Measurements from ENCODE around the gene GLIS1. TPM values are rescaled to one million over a fixed set of nuclear protein-coding genes. Genes with fewer than 3 reads are reported as not detected.
"Not testable (repeated sequence)": the region's sequence is repeated elsewhere in the genome, so short reads cannot be mapped to it uniquely, and the experiment has no call there.

Gene GLIS1
- total and polyA plus RNA-seq, 2 experiments from 2014 or later, result 0.13 to 1.3 TPM

GRCh38 chr1:53652441-53653199 is 86.3 kb downstream of the GLIS1 start:
- H3K36me3 ChIP-seq (replicated peaks; ENCODE audit: insufficient read depth, low read depth), result no peaks in the 10 kb centered on the region
- no peak for DNase-seq (ENCODE audit: low spot score)
- TF ChIP-seq EZH2 (IDR thresholded peaks at IDR 0.05; ENCODE audit: borderline replicate concordance) (no peak), EZH2phosphoT487 (IDR thresholded peaks at IDR 0.05; ENCODE audit: low read depth, severe bottlenecking, unreplicated experiment) (no peak), CTCF (IDR thresholded peaks at IDR 0.05; ENCODE audit: poor library complexity) (no peak)
- no peak overlapping the region for H3K4me2 ChIP-seq
- H3K9me2 ChIP-seq (replicated peaks; ENCODE audit: insufficient read depth), result no peaks in the 10 kb centered on the region
- no peaks in the 10 kb centered on the region for H3K27me3 ChIP-seq
- H3K27ac ChIP-seq, result no peak overlapping the region
- H3K79me2 ChIP-seq, result no peaks in the 10 kb centered on the region
- no peak overlapping the region for H2AFZ ChIP-seq
- no peaks in the 10 kb centered on the region for H4K20me1 ChIP-seq (ENCODE audit: insufficient read depth, poor library complexity, severe bottlenecking)
- H3K4me1 ChIP-seq (ENCODE audit: insufficient read depth), result peaks cover 3% of the 10 kb centered on the region
- H3K9me3 ChIP-seq (ENCODE audit: low read depth), result no peaks in the 10 kb centered on the region
- H3K4me3 ChIP-seq, result no peak overlapping the region
- 89% methylated on average over 7 of the region's 7 CpGs for WGBS (ENCODE audit: low lambda C conversion rate, missing lambda C conversion rate)

GRCh38 chr1:53651356-53651755 is 87.6 kb downstream of the GLIS1 start:
- Histone ChIP-seq H2AFZ (no peak overlapping the region), H3K36me3 (replicated peaks; ENCODE audit: insufficient read depth, low read depth) (no peaks in the 10 kb centered on the region), H3K27me3 (no peaks in the 10 kb centered on the region), H3K27ac (no peak overlapping the region), H3K4me3 (no peak overlapping the region), H3K4me1 (ENCODE audit: insufficient read depth) (no peaks in the 10 kb centered on the region), H3K79me2 (no peaks in the 10 kb centered on the region), H3K4me2 (no peak overlapping the region), H3K9me2 (replicated peaks; ENCODE audit: insufficient read depth) (no peaks in the 10 kb centered on the region), H3K9me3 (ENCODE audit: low read depth) (no peaks in the 10 kb centered on the region), H4K20me1 (ENCODE audit: insufficient read depth, poor library complexity, severe bottlenecking) (no peaks in the 10 kb centered on the region)
- no peak for DNase-seq (ENCODE audit: low spot score)
- 86% methylated on average over 1 of the region's 1 CpG for WGBS (ENCODE audit: low lambda C conversion rate, missing lambda C conversion rate)
- TF ChIP-seq EZH2phosphoT487 (IDR thresholded peaks at IDR 0.05; ENCODE audit: low read depth, severe bottlenecking, unreplicated experiment) (no peak), EZH2 (IDR thresholded peaks at IDR 0.05; ENCODE audit: borderline replicate concordance) (no peak), CTCF (IDR thresholded peaks at IDR 0.05; ENCODE audit: poor library complexity) (no peak)

- H3K27me3 ChIP-seq, result no peaks in the 10 kb centered on the region
- H3K4me1 ChIP-seq (ENCODE audit: insufficient read depth), result peaks cover 6% of the 10 kb centered on the region
- no peaks in the 10 kb centered on the region for H3K79me2 ChIP-seq
- H4K20me1 ChIP-seq (ENCODE audit: insufficient read depth, poor library complexity, severe bottlenecking), result no peaks in the 10 kb centered on the region
- H3K9me2 ChIP-seq (replicated peaks; ENCODE audit: insufficient read depth), result no peaks in the 10 kb centered on the region
- no peak overlapping the region for H3K4me2 ChIP-seq
- H2AFZ ChIP-seq, result no peak overlapping the region
- no peaks in the 10 kb centered on the region for H3K36me3 ChIP-seq (replicated peaks; ENCODE audit: insufficient read depth, low read depth)
- TF ChIP-seq EZH2phosphoT487 (IDR thresholded peaks at IDR 0.05; ENCODE audit: low read depth, severe bottlenecking, unreplicated experiment), result no peak
- TF ChIP-seq CTCF (IDR thresholded peaks at IDR 0.05; ENCODE audit: poor library complexity), result no peak
- no peak for TF ChIP-seq EZH2 (IDR thresholded peaks at IDR 0.05; ENCODE audit: borderline replicate concordance)
- H3K9me3 ChIP-seq (ENCODE audit: low read depth), result no peaks in the 10 kb centered on the region
- DNase-seq (ENCODE audit: low spot score), result no peak
- no peak overlapping the region for H3K27ac ChIP-seq
- H3K4me3 ChIP-seq, result no peak overlapping the region
- whole genome bisulfite sequencing (ENCODE audit: low lambda C conversion rate, missing lambda C conversion rate), result 91% methylated on average over 7 of the region's 7 CpGs
Measured at GRCh38 chr1:53648516-53648915, 90.4 kb downstream of the GLIS1 start.

GRCh38 chr1:53647915-53648314 is 91.0 kb downstream of the GLIS1 start:
- peaks cover 12% of the 10 kb centered on the region for H3K4me1 ChIP-seq (ENCODE audit: insufficient read depth)
- not testable (repeated sequence) for H3K4me3 ChIP-seq; H3K9me2 ChIP-seq (replicated peaks; ENCODE audit: insufficient read depth); H3K27ac ChIP-seq; H3K36me3 ChIP-seq (replicated peaks; ENCODE audit: insufficient read depth, low read depth); H4K20me1 ChIP-seq (ENCODE audit: insufficient read depth, poor library complexity, severe bottlenecking); H2AFZ ChIP-seq; H3K9me3 ChIP-seq (ENCODE audit: low read depth); H3K4me2 ChIP-seq; DNase-seq (ENCODE audit: low spot score); H3K27me3 ChIP-seq; H3K79me2 ChIP-seq
- WGBS (ENCODE audit: low lambda C conversion rate, missing lambda C conversion rate), result 99% methylated on average over 4 of the region's 4 CpGs
